HAP-1 (cell line): ENCODE measurements around the gene PRSS50.
"Not testable (repeated sequence)": the region's sequence is repeated elsewhere in the genome, so short reads cannot be mapped to it uniquely, and the experiment has no call there.

Experiments
- DNase-seq, 2 experiments: peaks; one replicate each; pipeline ENCODE4 v3.0.0-alpha.2; 2016 to 2020; ENCODE audit warnings: low spot score in 2 of 2
- H3K27me3 ChIP-seq: fragments of 250-450 bp; sonication (Bioruptor Pico); 2 replicates; pipeline ENCODE4 v1.5.1; 2020; ENCODE audit warnings: low read depth, mild to moderate bottlenecking, moderate library complexity
- H3K36me3 ChIP-seq: fragments of 250-450 bp; sonication (Bioruptor Pico); replicated peaks from 2 replicates; pipeline ENCODE4 v1.5.1; 2020; ENCODE audit warnings: mild to moderate bottlenecking
- H3K4me1 ChIP-seq: fragments of 250-450 bp; sonication (Bioruptor Pico); 2 replicates; pipeline ENCODE4 v1.5.1; 2020; ENCODE audit warnings: mild to moderate bottlenecking
- H3K4me3 ChIP-seq: fragments of 250-450 bp; sonication (Bioruptor Pico); 2 replicates; pipeline ENCODE4 v1.5.1; 2020; ENCODE audit warnings: mild to moderate bottlenecking, moderate library complexity
- H3K9me3 ChIP-seq: fragments of 250-450 bp; sonication (Bioruptor Pico); 2 replicates; pipeline ENCODE4 v1.5.1; 2020; ENCODE audit warnings: mild to moderate bottlenecking, moderate library complexity
- in situ Hi-C: fragments of 300-500 bp; cut with MboI; formaldehyde crosslinking; loops from 3 replicates; pipeline ENCODE4 v1.14.3; 2020; ENCODE audit warnings: low sequenced_read_pairs, inconsistent platforms, mixed read lengths

Gene PRSS50

DNA sequence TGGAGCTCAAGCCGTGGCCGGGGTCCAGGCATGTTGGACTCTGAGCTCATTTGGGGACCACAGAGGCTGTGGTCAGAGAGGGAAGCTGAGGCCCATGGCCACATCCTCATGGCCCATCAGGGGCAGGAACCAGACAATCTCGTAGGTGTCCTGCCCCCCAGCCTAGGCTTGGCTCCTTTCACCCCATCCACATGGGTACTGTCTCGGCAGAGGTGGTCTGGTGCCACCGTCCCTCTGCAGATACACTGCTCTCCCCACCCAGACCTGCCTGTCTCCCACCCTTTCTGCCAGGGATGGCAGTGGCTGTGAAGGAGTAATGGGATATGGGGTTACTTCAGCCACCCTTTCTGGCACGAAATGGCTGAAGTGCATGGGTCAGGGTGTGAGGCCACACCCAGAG is 7.9 kb downstream of the PRSS50 start:
- Histone ChIP-seq H3K4me1 (no peaks in the 10 kb centered on the region), H3K36me3 (no peaks in the 10 kb centered on the region), H3K9me3 (no peaks in the 10 kb centered on the region), H3K27me3 (no peaks in the 10 kb centered on the region), H3K4me3 (no peak overlapping the region)
- in situ Hi-C loops = loop anchor here (25.0 kb wide), 1 partner anchor 653 kb away; no protein-coding TSS in a partner anchor
- no peak for DNase-seq

DNA sequence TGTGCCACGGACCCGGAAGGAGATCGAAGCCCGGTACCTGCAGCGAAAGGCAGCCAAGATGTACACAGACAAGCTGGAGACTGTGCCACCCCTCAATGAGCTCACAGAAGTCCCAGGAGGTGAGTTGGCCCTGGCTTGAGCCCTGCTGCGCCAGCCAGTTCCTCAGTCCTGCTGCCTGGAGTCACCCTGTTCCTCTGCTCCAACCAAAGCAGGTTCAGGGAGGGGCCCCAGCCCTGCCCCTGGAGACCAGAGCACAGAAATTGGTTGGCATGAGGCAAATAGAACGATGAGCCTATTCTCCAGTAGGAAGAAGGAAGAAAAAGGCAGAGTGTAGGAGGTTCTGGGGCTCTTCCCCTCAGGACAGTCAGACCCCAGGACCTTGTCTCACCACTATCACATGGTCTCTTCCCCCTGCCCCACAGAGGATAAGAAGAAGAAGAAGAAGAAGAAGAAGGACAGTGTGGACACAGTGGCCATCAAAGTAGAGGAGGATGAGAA is 8.5 kb downstream of the PRSS50 start:
- no peak for DNase-seq
- in situ Hi-C loops = loop anchor here (25.0 kb wide), 1 partner anchor 653 kb away; no protein-coding TSS in a partner anchor
- H3K27me3 ChIP-seq = no peaks in the 10 kb centered on the region
- H3K4me3 ChIP-seq = no peak overlapping the region
- no peaks in the 10 kb centered on the region for H3K9me3 ChIP-seq
- no peaks in the 10 kb centered on the region for H3K4me1 ChIP-seq
- H3K36me3 ChIP-seq = no peaks in the 10 kb centered on the region

DNA sequence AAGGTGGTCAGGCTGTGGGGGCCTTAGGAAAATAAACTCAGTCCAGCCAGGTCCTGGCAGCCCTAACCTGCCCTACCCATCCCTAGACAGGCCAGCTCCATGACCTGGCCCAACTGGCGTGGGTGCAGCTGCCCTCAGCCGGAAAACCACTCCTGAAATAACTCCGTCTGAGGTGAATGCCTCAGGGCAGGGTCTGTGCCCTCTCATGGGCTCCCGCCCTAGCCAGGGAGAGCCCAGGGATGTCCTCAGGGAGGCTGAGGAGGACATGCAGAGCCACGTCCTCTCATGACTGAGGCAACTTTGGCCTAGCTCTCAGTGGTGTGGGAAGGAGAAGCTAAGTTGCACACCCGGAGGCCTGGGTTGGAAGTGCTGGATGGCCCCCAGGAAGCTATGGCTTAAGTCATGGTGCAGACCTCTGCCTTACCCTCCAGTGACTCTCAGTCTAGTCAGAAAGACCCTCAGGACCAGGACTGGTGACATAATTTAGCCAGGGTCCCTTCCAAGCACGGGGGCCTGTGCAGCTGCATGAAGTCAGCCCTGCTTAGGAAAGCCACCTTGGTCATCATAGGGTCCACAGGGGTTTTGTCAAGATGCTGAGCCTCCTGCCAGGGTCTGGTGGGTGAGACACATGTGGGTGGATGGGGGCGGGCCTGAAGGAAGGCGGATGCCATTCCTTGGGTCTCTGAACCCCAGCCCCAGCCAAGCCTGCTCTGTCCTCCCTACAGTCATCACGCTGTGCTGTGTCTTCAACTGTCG is 9.1 kb downstream of the PRSS50 start:
- in situ Hi-C loops = loop anchor here (25.0 kb wide), 1 partner anchor 654 kb away; no protein-coding TSS in a partner anchor
- Histone ChIP-seq H3K9me3 (no peaks in the 10 kb centered on the region), H3K4me3 (no peak overlapping the region), H3K27me3 (no peaks in the 10 kb centered on the region), H3K4me1 (no peaks in the 10 kb centered on the region), H3K36me3 (no peaks in the 10 kb centered on the region)
- no peak for DNase-seq

DNA sequence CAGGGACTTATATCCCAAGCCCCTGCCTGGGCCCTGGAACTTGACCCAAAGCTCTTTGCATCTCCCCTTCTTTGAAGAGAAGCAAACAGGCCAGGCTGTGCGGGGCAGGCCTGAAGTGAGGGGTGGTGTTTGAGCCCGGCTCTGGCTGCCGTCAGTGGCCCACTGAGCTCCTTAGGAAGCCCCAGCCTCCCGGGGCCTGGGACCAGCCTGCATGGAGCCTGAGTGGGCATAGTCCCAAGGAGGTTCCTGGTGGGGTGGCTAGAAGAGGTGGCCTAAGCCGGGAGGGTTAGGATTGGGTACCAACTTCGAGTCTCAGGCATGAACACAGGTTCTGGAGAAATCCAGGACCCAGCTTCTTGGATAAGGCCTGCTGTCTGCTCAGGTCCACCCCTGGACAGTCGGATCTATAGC is 10.1 kb downstream of the PRSS50 start:
- in situ Hi-C loops = loop anchor here (25.0 kb wide), 1 partner anchor 655 kb away; no protein-coding TSS in a partner anchor
- Histone ChIP-seq H3K4me3 (no peak overlapping the region), H3K9me3 (no peaks in the 10 kb centered on the region), H3K36me3 (no peaks in the 10 kb centered on the region), H3K27me3 (no peaks in the 10 kb centered on the region), H3K4me1 (no peaks in the 10 kb centered on the region)
- DNase-seq = no peak

DNA sequence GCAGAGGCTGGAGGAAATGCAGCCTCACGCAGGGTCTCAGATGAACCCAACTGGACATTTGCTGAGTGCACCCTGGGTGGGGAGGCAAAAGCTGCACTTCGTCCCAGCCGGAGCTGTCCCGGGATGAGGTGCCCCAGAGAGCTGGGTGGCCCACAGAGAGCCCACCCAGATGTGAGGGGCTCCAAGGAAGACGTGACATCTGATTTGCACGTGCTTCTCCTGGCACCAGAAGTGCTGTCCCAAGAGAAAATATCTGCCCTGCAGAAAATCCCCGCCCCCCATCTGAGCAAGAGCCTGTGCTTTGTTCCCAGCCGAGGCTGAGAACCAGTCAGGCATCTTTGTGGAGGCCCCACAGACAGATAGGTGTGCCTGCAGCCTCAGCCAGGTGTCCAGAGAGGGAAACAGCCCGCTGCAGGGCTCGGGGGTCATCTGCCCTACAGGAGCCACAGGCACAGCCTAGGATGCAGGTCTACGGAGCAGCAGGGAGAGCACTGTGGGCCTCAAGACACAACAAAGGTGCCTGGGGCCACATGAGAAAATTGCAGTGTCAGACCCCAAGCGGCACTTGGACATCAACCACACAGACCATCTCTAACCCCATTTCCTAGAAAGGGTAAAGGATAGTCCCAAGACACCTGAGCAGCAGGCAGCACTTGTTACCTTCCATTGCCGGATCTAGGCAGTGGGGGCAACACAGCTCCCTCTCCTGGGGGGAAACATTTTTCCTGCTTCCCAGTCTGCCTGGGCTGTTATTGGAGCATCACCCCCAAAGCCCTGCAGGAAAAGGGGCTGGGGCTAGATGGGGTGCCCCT is 10.7 kb downstream of the PRSS50 start:
- in situ Hi-C loops = loop anchor here (25.0 kb wide), 1 partner anchor 655 kb away; no protein-coding TSS in a partner anchor
- H3K9me3 ChIP-seq = no peaks in the 10 kb centered on the region
- no peaks in the 10 kb centered on the region for H3K4me1 ChIP-seq
- no peak for DNase-seq
- H3K27me3 ChIP-seq = no peaks in the 10 kb centered on the region
- no peak overlapping the region for H3K4me3 ChIP-seq
- no peaks in the 10 kb centered on the region for H3K36me3 ChIP-seq

DNA sequence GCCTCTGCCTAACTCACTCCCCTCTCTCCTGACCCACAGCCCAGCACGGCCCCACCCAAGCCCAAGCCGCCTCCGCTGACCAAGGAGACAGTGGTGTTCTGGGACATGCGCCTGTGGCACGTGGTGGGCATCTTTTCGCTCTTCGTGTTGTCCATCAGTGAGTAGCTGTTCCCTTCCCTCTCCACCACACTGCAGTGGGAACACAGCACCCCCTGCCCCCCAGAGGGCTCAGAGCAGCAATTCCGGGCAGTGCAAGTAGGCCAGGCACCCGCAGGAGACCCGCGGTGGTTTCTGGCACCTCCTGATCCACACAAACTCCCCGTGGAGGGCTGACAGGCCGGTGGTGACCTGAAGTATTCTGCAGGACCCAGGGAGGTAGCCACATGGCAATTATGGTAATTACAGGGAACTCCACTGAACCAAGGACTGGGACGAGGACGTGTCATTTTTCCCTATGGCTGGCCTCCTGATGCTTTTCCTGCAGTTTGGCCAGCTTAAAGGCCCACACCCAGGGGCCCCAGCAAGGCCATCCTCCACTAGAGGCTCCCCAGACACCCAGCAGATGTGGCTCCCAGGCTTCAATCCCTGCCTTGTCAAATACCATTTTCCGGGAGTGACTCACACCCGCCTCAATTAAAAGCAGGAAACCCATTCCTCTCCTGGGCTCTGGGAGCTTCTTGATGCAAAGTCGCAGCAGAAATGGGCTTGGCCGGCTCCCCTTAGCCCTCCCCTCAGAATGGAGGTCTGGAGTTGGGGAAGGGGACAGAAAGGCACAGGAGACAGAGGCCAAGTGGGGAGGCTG is 11.7 kb downstream of the PRSS50 start:
- no peaks in the 10 kb centered on the region for H3K36me3 ChIP-seq
- DNase-seq = no peak
- in situ Hi-C loops = loop anchor here (25.0 kb wide), 1 partner anchor 656 kb away; no protein-coding TSS in a partner anchor
- H3K4me1 ChIP-seq = no peaks in the 10 kb centered on the region
- no peaks in the 10 kb centered on the region for H3K27me3 ChIP-seq
- H3K9me3 ChIP-seq = no peaks in the 10 kb centered on the region
- no peak overlapping the region for H3K4me3 ChIP-seq

DNA sequence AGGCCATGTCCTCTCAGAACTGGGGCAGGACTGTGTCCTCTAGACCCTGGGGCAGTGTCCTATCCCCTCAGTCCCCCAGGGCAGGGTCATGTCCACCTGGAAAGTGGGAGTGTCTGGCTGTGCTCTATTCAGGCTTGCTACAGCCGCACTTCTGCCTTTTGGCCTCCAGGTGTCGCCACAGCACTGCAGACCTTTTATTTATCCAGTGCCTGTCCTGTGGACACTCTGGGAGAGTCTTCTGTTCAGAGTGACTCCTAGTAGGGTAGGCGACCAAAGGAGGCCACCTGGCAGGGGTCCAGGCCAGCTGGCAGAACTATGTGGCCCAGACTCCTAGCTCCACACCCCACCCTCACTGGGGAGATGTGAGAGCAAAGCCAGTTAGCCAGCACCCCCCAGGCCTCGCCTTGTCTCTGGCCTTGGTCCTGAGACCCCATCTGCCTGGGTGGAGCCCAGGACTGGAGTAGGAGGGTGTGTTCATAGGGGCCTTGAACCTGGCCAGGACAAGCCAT is 12.6 kb downstream of the PRSS50 start:
- in situ Hi-C loops = loop anchor here (25.0 kb wide), 1 partner anchor 657 kb away; no protein-coding TSS in a partner anchor
- no peak overlapping the region for H3K4me3 ChIP-seq
- DNase-seq = peak; percentile 66 to 79
- H3K9me3 ChIP-seq = no peaks in the 10 kb centered on the region
- H3K4me1 ChIP-seq = no peaks in the 10 kb centered on the region
- no peaks in the 10 kb centered on the region for H3K27me3 ChIP-seq
- no peaks in the 10 kb centered on the region for H3K36me3 ChIP-seq

DNA sequence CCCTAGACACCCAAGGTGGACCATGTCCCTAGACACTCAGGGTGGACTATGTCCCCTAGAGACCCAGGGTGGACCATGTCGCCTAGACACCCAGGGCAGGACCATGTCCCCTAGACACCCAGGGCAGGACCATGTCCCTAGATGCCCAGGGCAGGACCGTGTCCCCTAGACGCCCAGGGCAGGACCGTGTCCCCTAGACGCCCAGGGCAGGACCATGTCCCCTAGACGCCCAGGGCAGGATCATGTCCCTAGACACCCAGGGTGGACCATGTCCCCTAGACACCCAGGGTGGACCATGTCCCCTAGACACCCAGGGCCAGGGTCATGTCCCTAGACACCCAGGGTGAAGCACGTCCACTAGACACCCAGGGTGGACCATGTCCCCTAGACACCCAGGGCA is 13.3 kb downstream of the PRSS50 start:
- in situ Hi-C loops = loop anchor here (25.0 kb wide), 1 partner anchor 658 kb away; no protein-coding TSS in a partner anchor
- not testable (repeated sequence) for H3K27me3 ChIP-seq, H3K4me3 ChIP-seq, H3K9me3 ChIP-seq, H3K4me1 ChIP-seq, DNase-seq, H3K36me3 ChIP-seq

DNA sequence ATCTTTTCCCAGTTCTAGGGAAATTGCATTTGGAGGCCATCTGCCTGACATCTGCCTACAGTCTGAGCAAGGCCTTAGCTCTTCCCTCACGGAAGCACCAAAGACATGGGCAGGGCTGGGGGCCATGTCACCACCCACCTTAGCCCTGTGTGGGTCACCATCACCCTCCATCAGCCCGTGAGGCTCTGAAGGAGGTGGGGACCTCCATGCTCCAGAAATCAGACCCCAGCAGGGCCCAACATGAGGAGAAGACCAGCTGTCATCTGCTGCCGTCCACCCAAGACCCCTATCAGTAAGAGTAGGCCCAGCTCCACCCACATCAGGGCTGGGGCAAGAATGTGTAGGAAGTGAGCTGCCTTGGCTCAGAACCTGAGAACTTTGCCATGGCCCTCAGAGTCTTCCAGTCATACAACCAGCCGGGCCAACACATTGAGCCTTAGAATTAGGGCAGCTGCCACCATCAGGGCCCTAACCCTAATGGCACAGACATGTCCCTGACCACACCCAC is 14.6 kb downstream of the PRSS50 start:
- Histone ChIP-seq H3K27me3 (no peaks in the 10 kb centered on the region), H3K9me3 (no peaks in the 10 kb centered on the region), H3K36me3 (no peaks in the 10 kb centered on the region), H3K4me1 (no peaks in the 10 kb centered on the region), H3K4me3 (no peak overlapping the region)
- in situ Hi-C loops = loop anchor here (25.0 kb wide), 1 partner anchor 659 kb away; no protein-coding TSS in a partner anchor
- no peak for DNase-seq

DNA sequence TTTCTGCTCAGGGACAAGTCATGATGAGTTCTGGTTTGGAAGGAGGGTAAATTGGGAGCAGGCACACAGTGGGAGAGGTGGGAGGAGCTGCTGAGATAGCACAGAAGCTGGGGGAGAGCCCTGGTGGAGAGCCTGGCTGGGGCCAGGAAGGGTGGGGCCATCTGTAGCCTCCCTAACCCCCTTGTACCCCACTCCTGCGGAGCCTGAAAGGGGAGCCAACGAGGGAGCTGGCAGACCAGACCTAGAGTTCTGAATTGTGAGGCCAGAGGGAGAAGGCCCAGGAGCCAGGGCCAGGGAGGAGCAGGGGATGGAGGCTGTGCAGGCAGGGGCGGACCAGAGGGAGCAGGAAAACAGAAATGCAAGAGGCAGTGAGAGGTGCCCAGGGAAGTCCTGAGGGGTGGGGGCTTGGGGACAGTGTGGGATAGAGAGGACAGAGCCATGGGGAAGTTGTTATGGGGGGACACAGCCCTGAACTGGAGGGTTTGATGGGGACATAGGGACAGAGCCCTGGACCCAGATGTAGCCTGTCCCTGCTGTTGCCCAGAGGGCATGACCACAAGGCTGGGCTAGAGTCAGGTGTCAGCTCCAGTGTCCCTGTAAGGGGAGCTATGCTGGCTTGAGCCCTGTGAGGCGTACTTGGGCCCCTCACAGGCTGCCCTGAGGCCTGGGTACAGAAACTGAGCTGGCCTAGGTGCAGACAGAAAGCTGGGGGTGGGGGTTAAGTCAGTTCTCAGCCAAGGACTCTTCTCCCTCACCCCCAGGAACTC is 15.2 kb downstream of the PRSS50 start:
- Histone ChIP-seq H3K4me3 (no peak overlapping the region), H3K9me3 (no peaks in the 10 kb centered on the region), H3K36me3 (no peaks in the 10 kb centered on the region), H3K27me3 (no peaks in the 10 kb centered on the region), H3K4me1 (no peaks in the 10 kb centered on the region)
- in situ Hi-C loops = loop anchor here (25.0 kb wide), 1 partner anchor 660 kb away; no protein-coding TSS in a partner anchor
- no peak for DNase-seq

DNA sequence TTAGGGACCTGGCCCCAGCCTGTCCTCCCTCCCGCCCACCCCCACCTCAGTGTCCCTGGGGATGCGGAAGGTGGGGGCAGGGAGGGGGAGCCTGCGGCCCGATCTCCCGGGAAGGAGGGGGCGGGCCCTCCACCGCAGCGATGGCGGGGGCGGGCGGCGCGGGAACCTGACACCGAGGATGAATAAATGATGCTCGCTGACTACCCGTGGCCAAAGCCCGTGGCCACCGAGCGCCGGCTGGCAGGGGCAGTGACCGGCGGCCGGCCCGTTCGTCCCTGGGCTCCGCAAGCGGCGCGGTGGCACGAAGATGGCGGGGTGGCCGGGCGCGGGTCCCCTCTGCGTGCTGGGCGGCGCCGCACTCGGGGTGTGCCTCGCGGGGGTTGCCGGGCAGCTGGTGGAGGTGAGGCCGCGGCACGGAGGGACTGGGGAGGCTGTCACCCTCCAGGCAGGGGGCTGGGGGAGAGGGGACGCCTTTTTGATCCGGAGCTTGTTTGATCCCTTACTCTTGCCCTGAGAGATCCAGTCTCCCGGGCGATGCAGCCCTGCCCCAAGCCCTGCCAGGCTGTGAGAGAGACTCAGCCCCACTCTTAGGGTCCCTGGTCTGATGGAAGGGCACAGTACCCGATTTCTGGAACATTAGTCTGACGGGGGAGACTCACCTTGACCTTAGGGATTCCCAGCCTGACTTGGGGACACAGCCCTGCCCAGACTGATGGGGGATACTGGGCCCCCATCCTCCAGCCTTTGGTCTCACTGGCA is 16.3 kb downstream of the PRSS50 start, which contains the start of gene TMIE:
TSS of gene TMIE (plus strand) at position 212 of the 759 bp plus-strand sequence. CDS start at position 308, 96 bp downstream.
- no peaks in the 10 kb centered on the region for H3K27me3 ChIP-seq
- H3K4me1 ChIP-seq = no peaks in the 10 kb centered on the region
- H3K36me3 ChIP-seq = no peaks in the 10 kb centered on the region
- no peaks in the 10 kb centered on the region for H3K9me3 ChIP-seq
- no peak for DNase-seq
- in situ Hi-C loops = loop anchor here (25.0 kb wide), 1 partner anchor 661 kb away; no protein-coding TSS in a partner anchor
- no peak within 1 kb of the TSS for H3K4me3 ChIP-seq
